B cell (primary cell): ENCODE measurements around the gene SUPT5H. TPM values are rescaled to one million over a fixed set of nuclear protein-coding genes. Genes with fewer than 3 reads are reported as not detected.
A peak's percentile ranks its signal among the peaks of the same experiment; 100 is the strongest.

Experiments used
- ATAC-seq: fragments of 200-7000 bp; cut with Tn5 transposase; one replicate; pipeline ENCODE4 v1.10.0; 2021; ENCODE audit warnings: low read depth, mild to moderate bottlenecking, moderate number of reproducible peaks, moderate library complexity
- CTCF ChIA-PET: fragments of 350-600 bp; sonication (Branson Sonifier 250); formaldehyde crosslinking; loops from one replicate; lab custom pipeline; 2021; ENCODE audit warnings: antibody characterized with exemption, inconsistent platforms; lab: Charles Lee
- POLR2A ChIA-PET: fragments of 350-600 bp; sonication (Branson Sonifier 250); formaldehyde crosslinking; loops from one replicate; lab custom pipeline; 2021; ENCODE audit warnings: antibody characterized with exemption; lab: Charles Lee
- DNase-seq: peaks from one replicate; pipeline ENCODE4 v3.0.0; 2013
- H2AFZ ChIP-seq: 2 replicates; pipeline ENCODE4 v1.6.1; 2012; ENCODE audit warnings: mild to moderate bottlenecking, low read depth, low read length; ENCODE audit not compliant: insufficient read depth, poor library complexity, severe bottlenecking
- H3K27ac ChIP-seq, 2 donors: 1 replicate in 1 of 2; 2 replicates in 1 of 2; pipeline ENCODE4 v1.5.1; 2012 to 2013; ENCODE audit warnings: low read length in 2 of 2, mild to moderate bottlenecking in 2 of 2, moderate library complexity in 1 of 2
- H3K27me3 ChIP-seq, 4 experiments: fragments of 200-600 bp in 1 of 4; sonication (generic) in 1 of 4; replicated peaks in 1 of 4; 1 replicate in 2 of 4; 2 replicates in 2 of 4; pipeline versions ENCODE4 v1.6.1 to v1.7.0; 2013 to 2016; ENCODE audit warnings: low read length in 3 of 4, mild to moderate bottlenecking in 2 of 4, mixed read lengths in 1 of 4, moderate library complexity in 1 of 4; ENCODE audit not compliant: insufficient read depth in 4 of 4, control insufficient read depth in 3 of 4; ENCODE audit errors: control extremely low read depth in 1 of 4
- H3K36me3 ChIP-seq, 2 experiments: replicated peaks in 1 of 2; 1 replicate in 1 of 2; 2 replicates in 1 of 2; pipeline versions ENCODE4 v1.6.1 to v1.7.1; 2013; ENCODE audit warnings: low read length in 1 of 2; ENCODE audit not compliant: insufficient read depth in 2 of 2, control insufficient read depth in 1 of 2; ENCODE audit errors: control extremely low read depth in 1 of 2, extremely low read depth in 1 of 2
- H3K4me1 ChIP-seq, 2 donors: fragments of 200-600 bp in 1 of 2; sonication (generic) in 1 of 2; 1 replicate in 1 of 2; 2 replicates in 1 of 2; pipeline versions ENCODE4 v1.5.1 to v1.6.1; 2013 to 2017; ENCODE audit warnings: low read length in 2 of 2; ENCODE audit not compliant: control insufficient read depth in 2 of 2, insufficient read depth in 2 of 2
- H3K4me2 ChIP-seq: replicated peaks from 2 replicates; pipeline ENCODE3; 2012; ENCODE audit warnings: mild to moderate bottlenecking, low read depth, low read length; ENCODE audit not compliant: poor library complexity, severe bottlenecking
- H3K4me3 ChIP-seq, 5 experiments: fragments of 200-600 bp in 1 of 5; sonication (generic) in 1 of 5; 1 replicate in 3 of 5; 2 replicates in 2 of 5; pipeline versions ENCODE4 v1.5.1 to v1.7.0; 2011 to 2016; ENCODE audit warnings: low read length in 4 of 5, mild to moderate bottlenecking in 4 of 5, low read depth in 2 of 5, control low read depth in 1 of 5, moderate library complexity in 1 of 5; ENCODE audit not compliant: insufficient read depth in 1 of 5; ENCODE audit errors: control extremely low read depth in 1 of 5, extremely low read depth in 1 of 5
- H3K79me2 ChIP-seq: fragments of 200-600 bp; sonication (generic); one replicate; pipeline ENCODE4 v1.6.0; 2016; ENCODE audit warnings: low read length; ENCODE audit not compliant: control insufficient read depth, insufficient read depth
- H3K9ac ChIP-seq: fragments of 200-600 bp; sonication (generic); 2 replicates; pipeline ENCODE4 v1.6.1; 2017; ENCODE audit warnings: mild to moderate bottlenecking, low read length, moderate library complexity
- H3K9me3 ChIP-seq, 3 donors: one replicate each; pipeline versions ENCODE4 v1.6.1 to v1.7.1; 2013; ENCODE audit warnings: low read length in 2 of 3; ENCODE audit not compliant: control insufficient read depth in 2 of 3, insufficient read depth in 1 of 3; ENCODE audit errors: control extremely low read depth in 1 of 3
- H4K20me1 ChIP-seq: 2 replicates; pipeline ENCODE4 v1.6.0; 2012; ENCODE audit warnings: mild to moderate bottlenecking, low read length; ENCODE audit not compliant: insufficient read depth, control insufficient read depth, poor library complexity, severe bottlenecking
- H3K27ac Mint-ChIP-seq: one replicate; pipeline ENCODE4 v1.8.0; 2021; ENCODE audit warnings: mixed read lengths
- H3K27me3 Mint-ChIP-seq: one replicate; pipeline ENCODE4 v1.8.0; 2021; ENCODE audit warnings: mixed read lengths
- H3K4me1 Mint-ChIP-seq: one replicate; pipeline ENCODE4 v1.8.0; 2021; ENCODE audit warnings: mixed read lengths
- H3K4me3 Mint-ChIP-seq: one replicate; pipeline ENCODE4 v1.8.0; 2021; ENCODE audit warnings: mixed read lengths
- H3K9me3 Mint-ChIP-seq: one replicate; pipeline ENCODE4 v1.8.0; 2022; ENCODE audit warnings: mixed read lengths; ENCODE audit not compliant: insufficient read depth
- EZH2 ChIP-seq: IDR thresholded peaks from 2 replicates; pipeline ENCODE4 v1.6.1; 2012; ENCODE audit warnings: borderline replicate concordance, low read depth, mild to moderate bottlenecking, moderate library complexity, low read length; ENCODE audit not compliant: insufficient read depth, poor library complexity, severe bottlenecking
- WGBS: methylation state at CpG from one replicate; pipeline ENCODE4 v1.1.5; 2013; ENCODE audit warnings: missing lambda C conversion rate; ENCODE audit not compliant: insufficient coverage; 5-methylcytosine and 5-hydroxymethylcytosine counted together
- intact Hi-C: fragments of 100-400 bp; cut with micrococcal nuclease; formaldehyde crosslinking; loops from one replicate; pipeline ENCODE4 v1.10.0; 2022
- polyA plus RNA-seq: library from polyadenylated mRNA; depleted of rRNA; stranded (reverse); fragments of >200 nt; gene quantifications from 2 replicates; pipeline ENCODE4 v1.2.3, GENCODE V29; 2012
- total RNA-seq, 2 donors: library from RNA; stranded (reverse); fragments of 120-200 nt in 1 of 2; gene quantifications; 1 replicate in 1 of 2; 2 replicates in 1 of 2; pipeline versions ENCODE4 v1.2.3 to v1.2.4, GENCODE V29; 2013 to 2022
- TF ChIP-seq, protein P1 (sequence below): fragments of 200-600 bp; IDR thresholded peaks from one replicate; pipeline ENCODE4 v1.8.0; 2022; ENCODE audit warnings: antibody characterized with exemption, mild to moderate bottlenecking

SUPT5H gene
- total and polyA plus RNA-seq, 2 donors (not counting 1 experiment from before 2014, with no cell fraction given): 119 to 203 TPM

DNA sequence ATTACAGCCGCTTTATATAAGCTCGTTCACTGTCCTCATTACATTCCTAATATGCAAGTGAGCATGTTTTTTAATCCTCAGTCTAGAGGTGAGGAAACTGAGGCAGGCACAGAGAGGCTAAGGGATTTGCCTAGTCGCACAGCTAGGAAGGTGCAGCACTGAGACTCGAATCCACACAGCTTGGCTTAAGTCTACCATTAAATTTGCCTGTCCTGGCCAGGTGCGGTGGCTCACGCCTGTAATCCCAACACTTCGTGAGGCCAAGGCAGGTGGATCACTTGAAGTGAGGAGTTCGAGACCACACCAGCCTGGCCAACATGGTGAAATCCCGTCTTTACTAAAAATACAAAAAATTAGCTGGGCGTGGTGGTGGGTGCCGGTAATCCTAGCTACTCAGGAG is 17.7 kb upstream of the SUPT5H start:
- no peak overlapping the region for H3K27ac Mint-ChIP-seq
- Histone ChIP-seq H2AFZ (no peak overlapping the region), H3K27me3 (no peaks in the 10 kb centered on the region), H4K20me1 (peaks cover 5% of the 10 kb centered on the region), H3K36me3 (peaks cover 5 to 30% of the 10 kb centered on the region in 2 experiments), H3K9me3 (no peaks in the 10 kb centered on the region), H3K9ac (no peak overlapping the region), H3K27ac (no peak overlapping the region), H3K4me3 (no peak overlapping the region), H3K4me2 (no peak overlapping the region), H3K4me1 (peaks cover 0 to 8% of the 10 kb centered on the region in 2 donors), H3K79me2 (peaks cover 4% of the 10 kb centered on the region)
- H3K27me3 Mint-ChIP-seq: no peaks in the 10 kb centered on the region
- ATAC-seq: no peak
- intact Hi-C loops: no loop called here
- 96% methylated on average over 6 of the region's 11 CpGs for WGBS
- ChIA-PET POLR2A (interaction anchor here (0.8 to 1.2 kb wide), 3 partner anchors 11 to 24 kb away, joined by 3 to 5 read pairs (median 4); no protein-coding TSS in a partner anchor), CTCF (interaction anchor here (2.3 to 3.3 kb wide), 2 partner anchors 8 to 30 kb away, joined by 9 to 14 read pairs; no protein-coding TSS in a partner anchor)
- H3K4me3 Mint-ChIP-seq: no peak overlapping the region
- TF ChIP-seq, protein P1, sequence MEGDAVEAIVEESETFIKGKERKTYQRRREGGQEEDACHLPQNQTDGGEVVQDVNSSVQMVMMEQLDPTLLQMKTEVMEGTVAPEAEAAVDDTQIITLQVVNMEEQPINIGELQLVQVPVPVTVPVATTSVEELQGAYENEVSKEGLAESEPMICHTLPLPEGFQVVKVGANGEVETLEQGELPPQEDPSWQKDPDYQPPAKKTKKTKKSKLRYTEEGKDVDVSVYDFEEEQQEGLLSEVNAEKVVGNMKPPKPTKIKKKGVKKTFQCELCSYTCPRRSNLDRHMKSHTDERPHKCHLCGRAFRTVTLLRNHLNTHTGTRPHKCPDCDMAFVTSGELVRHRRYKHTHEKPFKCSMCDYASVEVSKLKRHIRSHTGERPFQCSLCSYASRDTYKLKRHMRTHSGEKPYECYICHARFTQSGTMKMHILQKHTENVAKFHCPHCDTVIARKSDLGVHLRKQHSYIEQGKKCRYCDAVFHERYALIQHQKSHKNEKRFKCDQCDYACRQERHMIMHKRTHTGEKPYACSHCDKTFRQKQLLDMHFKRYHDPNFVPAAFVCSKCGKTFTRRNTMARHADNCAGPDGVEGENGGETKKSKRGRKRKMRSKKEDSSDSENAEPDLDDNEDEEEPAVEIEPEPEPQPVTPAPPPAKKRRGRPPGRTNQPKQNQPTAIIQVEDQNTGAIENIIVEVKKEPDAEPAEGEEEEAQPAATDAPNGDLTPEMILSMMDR: no peak
- TF ChIP-seq EZH2: no peak
- H3K4me1 Mint-ChIP-seq: peaks cover 13% of the 10 kb centered on the region
- DNase-seq: no peak
- no peaks in the 10 kb centered on the region for H3K9me3 Mint-ChIP-seq

DNA sequence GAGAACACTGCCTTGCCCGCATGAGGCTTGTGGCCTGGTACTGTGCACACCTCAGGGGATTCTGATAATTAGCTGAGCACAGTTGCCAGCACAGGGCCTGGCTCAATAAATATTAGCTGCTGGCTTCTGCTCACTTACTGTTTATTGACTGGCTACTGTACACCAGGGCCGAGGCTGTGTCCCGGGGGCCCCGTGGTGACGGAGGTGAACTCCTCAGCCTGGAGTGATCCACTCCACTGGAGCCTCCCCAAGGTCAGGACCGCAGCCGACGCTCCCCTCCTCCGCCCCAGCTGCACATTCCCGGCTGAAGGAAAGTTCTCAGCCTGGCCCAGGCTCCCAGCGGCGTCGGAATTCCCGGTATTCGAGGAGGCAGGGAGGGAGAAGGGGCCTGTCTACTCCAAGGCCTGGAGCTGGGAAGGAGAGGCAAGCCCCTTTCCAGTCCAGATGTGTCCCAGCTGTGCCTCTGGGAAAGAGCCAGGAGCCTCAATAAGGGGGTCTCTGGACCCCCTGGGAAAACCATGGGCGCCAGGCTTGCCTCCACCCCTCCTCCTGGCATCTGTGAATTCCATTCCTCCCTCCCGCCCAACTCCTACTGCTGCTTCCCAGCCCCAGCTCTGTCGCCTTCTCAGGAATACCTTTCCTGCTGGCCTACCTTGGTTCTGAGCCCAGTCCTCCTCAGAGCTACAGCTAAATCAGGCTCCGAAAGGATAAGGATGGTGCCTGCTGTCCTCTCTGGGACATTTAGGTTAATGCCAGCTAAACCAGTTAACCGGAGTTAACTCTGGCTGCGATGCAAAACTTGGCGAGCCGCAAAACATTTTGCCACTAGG is 16.9 kb upstream of the SUPT5H start:
- Histone ChIP-seq H3K36me3 (peaks cover 9 to 33% of the 10 kb centered on the region in 2 experiments), H3K4me1 (peaks cover 0 to 8% of the 10 kb centered on the region in 2 donors), H3K79me2 (peaks cover 11% of the 10 kb centered on the region), H4K20me1 (peaks cover 13% of the 10 kb centered on the region), H3K9ac (no peak overlapping the region), H3K4me3 (no peak overlapping the region), H3K27me3 (no peaks in the 10 kb centered on the region), H3K27ac (no peak overlapping the region), H3K4me2 (no peak overlapping the region), H2AFZ (no peak overlapping the region), H3K9me3 (no peaks in the 10 kb centered on the region)
- peaks cover 16% of the 10 kb centered on the region for H3K4me1 Mint-ChIP-seq
- ATAC-seq (no peak), DNase-seq (no peak)
- H3K27me3 Mint-ChIP-seq: no peaks in the 10 kb centered on the region
- ChIA-PET CTCF (interaction anchor here (1.1 to 3.3 kb wide), 3 partner anchors 9 to 31 kb away, joined by 3 to 14 read pairs (median 9); no protein-coding TSS in a partner anchor), POLR2A (interaction anchor here (1.2 to 1.4 kb wide), 2 partner anchors 8 to 12 kb away, joined by 5 read pairs; no protein-coding TSS in a partner anchor)
- intact Hi-C loops: no loop called here
- H3K27ac Mint-ChIP-seq: peak overlapping the region; percentile 59
- H3K4me3 Mint-ChIP-seq: no peak overlapping the region
- H3K9me3 Mint-ChIP-seq: no peaks in the 10 kb centered on the region
- WGBS: 62% methylated on average over 22 of the region's 23 CpGs
- TF ChIP-seq EZH2: no peak
- TF ChIP-seq, protein P1: no peak
